DND-41 (cell line): ENCODE measurements around the gene VEGFA.

Source experiments
- EZH2 ChIP-seq: IDR thresholded peaks from 3 replicates; pipeline ENCODE4 v1.6.1; 2012; ENCODE audit warnings: borderline replicate concordance, low read depth, mild to moderate bottlenecking, moderate library complexity, low read length, inconsistent platforms; ENCODE audit not compliant: severe bottlenecking
- TF ChIP-seq, protein P1 (sequence below): IDR thresholded peaks from 2 replicates; pipeline ENCODE4 v1.5.1; 2012; ENCODE audit warnings: borderline replicate concordance, low read length, moderate library complexity, mild to moderate bottlenecking; ENCODE audit not compliant: poor library complexity, severe bottlenecking; ENCODE audit errors: extremely low read depth

DNA sequence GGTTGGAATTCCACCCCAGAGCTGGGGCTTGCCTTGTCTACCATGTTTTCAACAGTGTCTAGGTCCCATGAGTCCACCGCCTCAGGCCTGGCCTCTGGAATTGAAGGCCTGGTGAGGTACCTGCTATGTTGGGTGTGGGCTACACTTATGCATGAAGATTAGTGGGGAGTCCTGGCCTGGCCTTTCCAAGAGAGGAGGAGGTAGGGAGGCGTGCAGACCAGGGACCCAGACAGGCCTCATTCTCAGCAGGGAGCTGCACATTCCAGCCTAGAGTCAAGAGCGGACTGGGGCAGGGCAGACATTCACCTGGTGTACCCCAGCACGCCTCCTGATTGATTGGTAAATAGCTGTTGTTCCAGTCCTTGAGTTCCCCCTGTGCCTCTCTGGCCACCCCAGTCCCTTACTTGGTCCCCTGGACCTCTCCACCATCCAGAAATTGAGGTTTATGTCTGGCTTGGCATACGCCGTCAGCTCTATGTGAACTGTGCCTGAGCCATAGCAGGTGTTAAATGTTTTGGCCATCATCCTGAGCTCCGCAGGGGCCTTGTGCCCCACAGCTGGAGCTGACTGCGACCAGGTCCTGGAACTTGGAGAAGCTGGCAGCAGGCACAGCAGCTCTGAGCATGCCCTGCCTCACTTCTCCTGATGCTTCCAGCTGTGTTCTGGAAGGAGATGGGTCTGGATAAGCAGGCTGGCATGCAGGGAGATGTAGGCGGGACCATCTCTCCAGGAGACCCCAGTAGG lies 8.2 kb upstream of the VEGFA start:
- TF ChIP-seq, protein P1, sequence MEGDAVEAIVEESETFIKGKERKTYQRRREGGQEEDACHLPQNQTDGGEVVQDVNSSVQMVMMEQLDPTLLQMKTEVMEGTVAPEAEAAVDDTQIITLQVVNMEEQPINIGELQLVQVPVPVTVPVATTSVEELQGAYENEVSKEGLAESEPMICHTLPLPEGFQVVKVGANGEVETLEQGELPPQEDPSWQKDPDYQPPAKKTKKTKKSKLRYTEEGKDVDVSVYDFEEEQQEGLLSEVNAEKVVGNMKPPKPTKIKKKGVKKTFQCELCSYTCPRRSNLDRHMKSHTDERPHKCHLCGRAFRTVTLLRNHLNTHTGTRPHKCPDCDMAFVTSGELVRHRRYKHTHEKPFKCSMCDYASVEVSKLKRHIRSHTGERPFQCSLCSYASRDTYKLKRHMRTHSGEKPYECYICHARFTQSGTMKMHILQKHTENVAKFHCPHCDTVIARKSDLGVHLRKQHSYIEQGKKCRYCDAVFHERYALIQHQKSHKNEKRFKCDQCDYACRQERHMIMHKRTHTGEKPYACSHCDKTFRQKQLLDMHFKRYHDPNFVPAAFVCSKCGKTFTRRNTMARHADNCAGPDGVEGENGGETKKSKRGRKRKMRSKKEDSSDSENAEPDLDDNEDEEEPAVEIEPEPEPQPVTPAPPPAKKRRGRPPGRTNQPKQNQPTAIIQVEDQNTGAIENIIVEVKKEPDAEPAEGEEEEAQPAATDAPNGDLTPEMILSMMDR = no peak
- TF ChIP-seq EZH2 = no peak
